Measurements from ENCODE around the gene BCL2L11.
A peak's percentile ranks its signal among the peaks of the same experiment; 100 is the strongest.

Gene BCL2L11

GRCh38 chr2:111171337-111171930 lies 50.7 kb downstream of the BCL2L11 start:
- no peak for DNase-seq

- no peak for DNase-seq
Observed at GRCh38 chr2:111172666-111173065, 52.0 kb downstream of the BCL2L11 start.

GRCh38 chr2:111173338-111173737 lies 52.6 kb downstream of the BCL2L11 start:
- DNase-seq, result no peak

- DNase-seq, result no peak
Observed at GRCh38 chr2:111173856-111174255, 53.1 kb downstream of the BCL2L11 start.

- DNase-seq, result no peak
Observed at GRCh38 chr2:111175615-111176014, 54.9 kb downstream of the BCL2L11 start.

- no peak for DNase-seq
Observed at GRCh38 chr2:111176388-111176787, 55.7 kb downstream of the BCL2L11 start.

GRCh38 chr2:111176867-111177266 lies 56.2 kb downstream of the BCL2L11 start:
- no peak for DNase-seq

- no peak for DNase-seq
Observed at GRCh38 chr2:111178296-111178695, 57.6 kb downstream of the BCL2L11 start.

DNA sequence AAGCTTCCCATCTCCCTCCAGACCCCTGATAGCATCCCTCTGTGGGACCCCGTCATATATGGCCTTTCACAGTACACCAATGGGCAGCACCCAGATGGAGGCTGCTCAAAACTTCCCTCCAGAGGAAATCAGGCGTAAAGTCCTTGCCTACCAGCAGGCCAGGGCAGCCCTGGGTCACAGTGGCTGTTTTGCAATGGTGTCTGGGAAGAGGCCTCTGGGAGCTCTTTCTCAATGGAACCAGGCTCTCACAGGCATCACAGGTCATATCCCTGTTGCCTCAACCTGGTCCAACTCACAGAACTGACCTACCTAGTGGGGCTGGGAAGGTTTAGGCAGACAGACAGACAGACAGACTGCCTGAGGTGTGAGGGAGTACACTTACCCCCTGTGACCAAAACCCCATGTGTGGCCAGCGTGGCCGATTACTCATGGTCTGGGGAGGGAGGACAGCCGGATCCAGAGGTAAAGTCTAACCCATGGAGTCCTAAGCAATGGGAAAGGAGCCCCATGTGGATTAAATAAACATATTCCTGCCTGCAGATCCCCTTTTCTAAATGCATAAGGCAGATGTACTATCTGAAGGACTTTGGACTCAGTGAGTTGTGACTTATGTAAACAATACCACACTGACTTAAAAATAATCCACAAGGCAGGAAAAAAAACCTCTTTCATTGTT lies 58.2 kb downstream of the BCL2L11 start:
- DNase-seq, result no peak

- DNase-seq, result no peak
Observed at GRCh38 chr2:111182121-111182520, 61.4 kb downstream of the BCL2L11 start.

DNA sequence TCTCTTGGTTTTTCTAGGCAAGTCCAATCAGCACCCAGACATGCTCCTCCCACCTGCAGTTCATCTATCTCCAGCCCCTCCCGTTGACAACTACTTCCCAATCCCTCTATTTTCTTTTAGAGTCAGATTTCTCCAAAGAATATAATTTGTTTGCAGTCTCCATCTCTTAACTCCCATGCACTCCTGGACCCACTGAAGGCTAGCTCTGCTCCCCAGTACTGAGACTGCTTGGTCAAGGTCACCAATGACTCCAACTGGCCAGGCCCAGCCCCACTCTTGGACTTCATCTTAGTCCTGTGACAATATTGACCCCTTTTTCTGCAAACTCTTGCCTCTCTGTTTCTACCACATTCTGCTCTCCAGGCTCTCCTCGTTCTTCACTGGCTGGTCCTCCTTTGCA lies 62.0 kb downstream of the BCL2L11 start:
- DNase-seq, result no peak

DNA sequence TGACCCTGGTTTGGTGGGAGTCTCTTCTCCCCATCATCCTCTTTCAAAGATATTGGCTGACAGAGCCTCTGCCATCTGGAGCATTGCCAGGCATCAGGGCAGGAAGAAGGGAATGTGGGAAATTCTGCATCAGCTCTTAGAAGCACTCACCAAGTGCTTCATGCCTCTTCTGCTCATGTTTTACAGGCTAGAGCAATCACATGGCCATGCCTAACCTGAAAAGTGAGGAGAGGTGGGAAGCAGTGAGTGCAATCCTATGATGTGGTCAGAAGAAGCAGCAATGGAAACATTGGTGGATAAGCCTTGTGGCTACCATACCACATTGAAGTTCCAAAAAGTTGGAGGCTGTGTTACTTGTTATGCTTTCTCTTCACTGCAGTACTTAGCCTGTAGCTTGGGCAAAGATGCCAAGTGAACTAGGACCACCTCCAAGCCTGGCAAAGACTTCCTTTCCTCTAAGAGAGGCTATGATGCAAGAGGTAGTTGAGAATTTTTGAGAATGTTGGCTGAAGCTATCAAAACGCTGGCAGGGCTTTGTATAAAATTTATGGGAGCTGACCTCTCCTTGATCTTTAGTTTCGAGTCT lies 64.1 kb downstream of the BCL2L11 start:
- DNase-seq, result peak; percentile 29

GRCh38 chr2:111185361-111186022 lies 64.8 kb downstream of the BCL2L11 start:
- DNase-seq, result peak; percentile 58

- DNase-seq, result no peak
Observed at GRCh38 chr2:111186121-111186715, 65.5 kb downstream of the BCL2L11 start.

GRCh38 chr2:111186933-111187332 lies 66.2 kb downstream of the BCL2L11 start:
- DNase-seq, result no peak

DNA sequence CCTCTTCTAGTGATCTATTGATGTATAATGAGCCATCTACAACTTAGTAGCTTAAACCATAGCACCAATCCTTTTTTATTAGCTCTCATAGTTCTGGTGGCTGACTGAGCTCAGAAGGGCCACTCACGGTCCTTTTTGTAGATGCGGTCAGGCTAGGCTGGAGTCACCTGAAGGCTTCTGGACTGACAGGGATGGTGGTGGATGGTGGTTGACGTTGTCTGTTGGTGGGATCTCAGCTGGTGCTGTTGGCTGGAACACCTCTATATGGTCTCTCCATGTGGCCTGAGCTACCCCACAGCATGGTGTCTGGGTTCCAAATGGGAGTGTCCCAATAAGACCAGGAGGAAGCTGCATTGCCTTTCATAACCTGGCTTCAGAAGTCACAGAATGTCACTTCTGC lies 68.0 kb downstream of the BCL2L11 start:
- no peak for DNase-seq

DNA sequence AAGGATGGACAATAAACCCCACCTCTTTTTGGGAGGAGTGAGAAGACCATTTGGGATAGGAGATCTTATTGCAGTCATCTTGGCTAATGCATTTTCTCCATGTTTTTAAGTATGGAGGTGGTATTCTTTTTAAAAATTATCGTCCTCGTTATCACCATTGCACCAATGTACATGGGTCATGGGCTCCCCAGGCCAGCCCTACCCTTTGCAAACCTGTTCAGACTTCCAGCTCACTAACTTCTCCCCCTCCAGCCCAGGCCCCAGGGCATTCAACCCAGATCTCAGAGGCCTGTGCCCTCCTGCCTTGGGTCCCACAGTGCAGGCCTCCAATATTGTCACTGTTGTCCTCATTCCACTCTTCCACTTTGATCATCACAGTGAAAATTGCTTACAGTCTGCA lies 68.4 kb downstream of the BCL2L11 start:
- DNase-seq, result no peak

- DNase-seq, result no peak
Observed at GRCh38 chr2:111190816-111191540, 70.3 kb downstream of the BCL2L11 start.

- no peak for DNase-seq
Observed at GRCh38 chr2:111191877-111192276, 71.2 kb downstream of the BCL2L11 start.

- DNase-seq, result no peak
Observed at GRCh38 chr2:111192776-111193368, 72.2 kb downstream of the BCL2L11 start.

- no peak for DNase-seq
Observed at GRCh38 chr2:111194835-111195621, 74.3 kb downstream of the BCL2L11 start.

- no peak for DNase-seq
Observed at GRCh38 chr2:111196435-111196834, 75.7 kb downstream of the BCL2L11 start.
